ENCODE measurements around the gene KCNQ1. TPM values are rescaled to one million over a fixed set of nuclear protein-coding genes. Genes with fewer than 3 reads are reported as not detected.

The KCNQ1 gene
- polyA plus RNA-seq, 1 donor from 2014 or later = not detected

GRCh38 chr11:2687782-2688191, 243.0 kb downstream of the KCNQ1 start:
- Histone ChIP-seq H3K4me3 (ENCODE audit: low read length) (no peak overlapping the region), H3K9me2 (ENCODE audit: insufficient read depth, low read length) (no peaks in the 10 kb centered on the region), H3K9me3 (ENCODE audit: low read length) (no peaks in the 10 kb centered on the region), H3F3A (ENCODE audit: insufficient read depth, low read length, poor library complexity, severe bottlenecking) (no peaks in the 10 kb centered on the region), H3K36me3 (ENCODE audit: insufficient read depth, low read length) (no peaks in the 10 kb centered on the region), H2AFZ (ENCODE audit: low read depth, low read length) (no peak overlapping the region), H3K27ac (ENCODE audit: low read length) (no peak overlapping the region), H3K9ac (ENCODE audit: low read length) (no peak overlapping the region), H4K20me1 (ENCODE audit: insufficient read depth) (no peaks in the 10 kb centered on the region), H3K27me3 (ENCODE audit: insufficient read depth, low read depth, low read length) (no peaks in the 10 kb centered on the region), H3K79me2 (replicated peaks; ENCODE audit: insufficient read depth, low read length) (no peaks in the 10 kb centered on the region), H3K4me2 (ENCODE audit: low read length) (no peak overlapping the region)
- TF ChIP-seq EZH2 (IDR thresholded peaks at IDR 0.05; ENCODE audit: borderline replicate concordance, insufficient read depth, low read length, poor library complexity, severe bottlenecking) = no peak
- no peak for TF ChIP-seq MXI1 (conservative IDR thresholded peaks at IDR 0.05; ENCODE audit: poor library complexity, severe bottlenecking)
- no peak for TF ChIP-seq TAF1 (IDR thresholded peaks at IDR 0.05; ENCODE audit: low read depth)
- no peak for TF ChIP-seq RAD21 (conservative IDR thresholded peaks at IDR 0.05)
- no peak for TF ChIP-seq POLR2AphosphoS5 (IDR thresholded peaks at IDR 0.05)
- no peak for TF ChIP-seq EP300 (conservative IDR thresholded peaks at IDR 0.05; ENCODE audit: poor library complexity, severe bottlenecking)
- TF ChIP-seq REST (IDR thresholded peaks at IDR 0.05; ENCODE audit: borderline replicate concordance) = no peak
- no peak for TF ChIP-seq SMC3 (conservative IDR thresholded peaks at IDR 0.05; ENCODE audit: poor library complexity)
- TF ChIP-seq CTCF (IDR thresholded peaks at IDR 0.05; ENCODE audit: poor library complexity, severe bottlenecking) = no peak

- TF ChIP-seq RAD21 (conservative IDR thresholded peaks at IDR 0.05) (no peak), CTCF (IDR thresholded peaks at IDR 0.05; ENCODE audit: poor library complexity, severe bottlenecking) (no peak), POLR2AphosphoS5 (IDR thresholded peaks at IDR 0.05) (no peak)
- Histone ChIP-seq H3K4me3 (ENCODE audit: low read length) (no peak overlapping the region), H3K36me3 (ENCODE audit: insufficient read depth, low read length) (no peaks in the 10 kb centered on the region), H3K4me2 (ENCODE audit: low read length) (no peak overlapping the region), H3K27me3 (ENCODE audit: insufficient read depth, low read depth, low read length) (no peaks in the 10 kb centered on the region), H4K20me1 (ENCODE audit: insufficient read depth) (no peaks in the 10 kb centered on the region), H3F3A (ENCODE audit: insufficient read depth, low read length, poor library complexity, severe bottlenecking) (no peaks in the 10 kb centered on the region), H3K9me3 (ENCODE audit: low read length) (no peaks in the 10 kb centered on the region), H3K9ac (ENCODE audit: low read length) (no peak overlapping the region), H2AFZ (ENCODE audit: low read depth, low read length) (no peak overlapping the region), H3K79me2 (replicated peaks; ENCODE audit: insufficient read depth, low read length) (no peaks in the 10 kb centered on the region), H3K27ac (ENCODE audit: low read length) (no peak overlapping the region), H3K9me2 (ENCODE audit: insufficient read depth, low read length) (no peaks in the 10 kb centered on the region)
Observed at GRCh38 chr11:2688381-2689231, 243.8 kb downstream of the KCNQ1 start.

All from neural cell (in vitro differentiated cells).